ENCODE measurements around the gene NMT1.
A peak's percentile ranks its signal among the peaks of the same experiment; 100 is the strongest.

Gene NMT1

DNA sequence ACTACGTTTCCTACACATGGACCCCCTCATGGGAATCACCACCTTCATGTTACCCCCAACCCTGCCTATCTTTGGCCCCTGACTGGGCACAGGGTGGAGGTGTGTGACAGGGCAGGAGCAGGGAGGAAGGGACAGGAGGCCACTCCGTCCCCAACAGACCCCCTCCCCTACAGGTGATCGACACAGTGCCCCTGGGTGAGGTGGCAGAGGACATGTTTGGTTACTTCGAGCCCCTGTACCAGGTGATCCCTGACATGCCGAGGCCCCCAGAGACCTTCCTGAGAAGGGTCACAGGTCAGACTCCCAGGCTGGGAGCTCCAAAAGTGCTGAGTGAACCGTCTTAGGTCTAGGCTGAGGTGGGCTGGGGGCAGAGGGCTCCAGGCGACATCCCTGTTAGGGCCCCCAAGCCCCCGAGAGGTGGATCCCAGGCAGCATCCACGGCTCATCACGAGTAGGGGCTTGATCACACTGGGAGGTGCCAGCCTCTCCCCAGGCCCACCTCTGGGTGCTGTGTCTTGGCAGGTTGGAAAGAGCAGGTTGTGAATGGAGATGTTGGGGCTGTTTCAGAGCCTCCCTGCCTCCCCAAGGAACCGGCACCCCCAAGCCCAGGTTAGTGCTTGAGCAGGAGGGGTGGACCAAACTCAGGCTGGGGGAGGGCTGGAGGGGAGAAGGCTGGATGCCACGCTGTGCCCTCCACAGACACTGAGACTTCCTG lies 75.9 kb downstream of the NMT1 start:
- no peaks in the 10 kb centered on the region for H3K79me2 ChIP-seq (ENCODE audit: insufficient read depth, low read depth)

DNA sequence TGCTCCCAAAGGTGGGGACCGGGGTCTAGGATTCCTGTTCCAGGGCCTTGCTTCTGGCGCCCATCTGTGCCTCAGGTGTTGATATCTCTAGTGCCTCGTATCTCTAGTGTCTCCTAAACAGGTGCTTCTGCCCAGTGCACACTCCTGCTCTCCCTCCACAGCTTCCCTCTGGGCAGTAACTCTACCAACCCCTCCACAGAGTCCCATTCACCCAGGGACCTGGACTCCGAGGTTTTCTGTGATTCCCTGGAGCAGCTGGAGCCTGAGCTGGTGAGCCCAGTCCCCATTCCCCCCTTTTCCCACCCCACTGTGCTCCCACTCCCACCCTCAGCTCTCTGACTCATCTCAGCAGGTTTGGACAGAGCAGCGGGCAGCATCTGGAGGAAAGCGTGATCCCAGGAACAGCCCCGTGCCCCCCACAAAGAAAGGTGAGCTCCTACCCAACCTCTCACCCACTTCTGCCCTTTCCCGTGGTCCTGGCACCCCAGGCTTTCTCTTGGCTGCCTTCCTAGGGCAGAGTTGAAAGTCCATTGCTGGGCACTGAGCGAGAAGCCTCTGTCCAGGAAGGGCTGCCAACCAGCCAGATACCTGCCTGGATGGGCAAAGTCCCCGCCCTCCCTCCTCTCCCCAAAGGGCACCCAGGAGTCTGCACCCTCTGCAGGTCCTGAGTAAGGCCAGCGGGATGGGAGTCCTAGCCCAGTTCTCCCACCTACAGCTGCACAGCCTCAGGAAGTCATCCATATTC lies 76.6 kb downstream of the NMT1 start:
- Histone ChIP-seq H3K36me3 (ENCODE audit: insufficient read depth) (no peaks in the 10 kb centered on the region), H4K20me1 (ENCODE audit: insufficient read depth) (no peaks in the 10 kb centered on the region), H2AFZ (ENCODE audit: low read depth) (no peak overlapping the region), H3K79me2 (ENCODE audit: insufficient read depth, low read depth) (no peaks in the 10 kb centered on the region), H3K9ac (no peak overlapping the region), H3K4me1 (ENCODE audit: low read depth, poor library complexity, severe bottlenecking) (peaks cover 9% of the 10 kb centered on the region), H3K4me3 (IDR thresholded peaks at IDR 0.05; ENCODE audit: insufficient read depth, low read depth, low read length) (no peak overlapping the region), H3K27ac (no peak overlapping the region), H3K27me3 (ENCODE audit: insufficient read depth, low read depth) (no peaks in the 10 kb centered on the region), H3K4me2 (no peak overlapping the region)
- TF ChIP-seq CTCF (conservative IDR thresholded peaks at IDR 0.05; ENCODE audit: low read depth, low read length) = no peak

More for the DNA sequence above, 75.9 kb downstream of the NMT1 start:
- H3K27me3 ChIP-seq (ENCODE audit: insufficient read depth, low read depth) = no peaks in the 10 kb centered on the region
- H3K9ac ChIP-seq = no peak overlapping the region
- H3K27ac ChIP-seq = no peak overlapping the region
- no peak overlapping the region for H2AFZ ChIP-seq (ENCODE audit: low read depth)
- TF ChIP-seq CTCF (conservative IDR thresholded peaks at IDR 0.05; ENCODE audit: low read depth, low read length) = no peak
- H4K20me1 ChIP-seq (ENCODE audit: insufficient read depth) = no peaks in the 10 kb centered on the region
- peak overlapping the region; percentile 98; the same call in 1 of the 2 replicates for H3K4me2 ChIP-seq
- no peak overlapping the region for H3K4me3 ChIP-seq (IDR thresholded peaks at IDR 0.05; ENCODE audit: insufficient read depth, low read depth, low read length)
- no peaks in the 10 kb centered on the region for H3K36me3 ChIP-seq (ENCODE audit: insufficient read depth)
- H3K4me1 ChIP-seq (ENCODE audit: low read depth, poor library complexity, severe bottlenecking) = peaks cover 9% of the 10 kb centered on the region

GRCh38 chr17:45138911-45139532 lies 77.9 kb downstream of the NMT1 start:
- no peak overlapping the region for H3K4me3 ChIP-seq (IDR thresholded peaks at IDR 0.05; ENCODE audit: insufficient read depth, low read depth, low read length)
- no peaks in the 10 kb centered on the region for H3K27me3 ChIP-seq (ENCODE audit: insufficient read depth, low read depth)
- H2AFZ ChIP-seq (ENCODE audit: low read depth) = no peak overlapping the region
- H3K79me2 ChIP-seq (ENCODE audit: insufficient read depth, low read depth) = no peaks in the 10 kb centered on the region
- no peak overlapping the region for H3K4me2 ChIP-seq
- no peaks in the 10 kb centered on the region for H4K20me1 ChIP-seq (ENCODE audit: insufficient read depth)
- no peak for TF ChIP-seq CTCF (conservative IDR thresholded peaks at IDR 0.05; ENCODE audit: low read depth, low read length)
- no peak overlapping the region for H3K9ac ChIP-seq
- no peaks in the 10 kb centered on the region for H3K36me3 ChIP-seq (ENCODE audit: insufficient read depth)
- peaks cover 9% of the 10 kb centered on the region for H3K4me1 ChIP-seq (ENCODE audit: low read depth, poor library complexity, severe bottlenecking)
- no peak overlapping the region for H3K27ac ChIP-seq

DNA sequence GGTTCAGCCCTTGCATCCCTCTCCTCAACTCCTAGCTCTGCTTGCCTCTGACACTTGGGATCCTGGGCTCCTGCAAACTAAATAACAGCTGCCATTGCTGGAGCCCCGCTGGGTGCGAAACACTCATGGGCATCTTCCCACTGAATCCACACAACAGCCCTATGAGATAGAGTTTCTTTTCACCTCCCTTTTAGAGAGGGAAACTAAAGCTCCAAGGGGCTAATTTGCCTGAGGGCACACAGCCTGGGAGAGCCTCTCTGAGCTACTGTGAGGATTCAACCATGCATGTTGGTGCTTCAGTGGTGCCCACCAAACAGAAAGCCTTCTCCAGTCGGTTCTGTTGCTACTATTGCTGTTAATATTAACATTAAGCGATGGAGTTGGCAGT lies 78.4 kb downstream of the NMT1 start:
- H4K20me1 ChIP-seq (ENCODE audit: insufficient read depth) = no peaks in the 10 kb centered on the region
- no peak overlapping the region for H3K4me2 ChIP-seq
- no peak overlapping the region for H2AFZ ChIP-seq (ENCODE audit: low read depth)
- no peak overlapping the region for H3K27ac ChIP-seq
- no peaks in the 10 kb centered on the region for H3K79me2 ChIP-seq (ENCODE audit: insufficient read depth, low read depth)
- H3K9ac ChIP-seq = no peak overlapping the region
- H3K4me3 ChIP-seq (IDR thresholded peaks at IDR 0.05; ENCODE audit: insufficient read depth, low read depth, low read length) = no peak overlapping the region
- no peak for TF ChIP-seq CTCF (conservative IDR thresholded peaks at IDR 0.05; ENCODE audit: low read depth, low read length)
- no peaks in the 10 kb centered on the region for H3K27me3 ChIP-seq (ENCODE audit: insufficient read depth, low read depth)
- H3K4me1 ChIP-seq (ENCODE audit: low read depth, poor library complexity, severe bottlenecking) = peaks cover 9% of the 10 kb centered on the region
- no peaks in the 10 kb centered on the region for H3K36me3 ChIP-seq (ENCODE audit: insufficient read depth)
